HCT116 (cell line): ENCODE results near the gene CLPTM1L.

Source experiments
- POLR2A ChIP-seq: IDR thresholded peaks from 2 replicates; pipeline ENCODE4 v1.7.0; 2011; ENCODE audit warnings: borderline replicate concordance; ENCODE audit not compliant: insufficient read depth, insufficient read length; ENCODE audit errors: extremely low read depth
- POLR2AphosphoS5 ChIP-seq: IDR thresholded peaks from 2 replicates; pipeline ENCODE4 v1.6.1; 2011; ENCODE audit warnings: mild to moderate bottlenecking, low read depth, low read length, moderate library complexity
- SIN3A ChIP-seq: IDR thresholded peaks from 2 replicates; pipeline ENCODE4 v1.6.1; 2012; ENCODE audit warnings: low read depth
- SP1 ChIP-seq: IDR thresholded peaks from 2 replicates; pipeline ENCODE4 v1.6.1; 2012; ENCODE audit warnings: low read depth
- SRF ChIP-seq: IDR thresholded peaks from 2 replicates; pipeline ENCODE4 v1.6.1; 2012; ENCODE audit warnings: low read depth
- YY1 ChIP-seq: IDR thresholded peaks from 2 replicates; pipeline ENCODE4 v1.6.1; 2011; ENCODE audit warnings: low read length, low read depth, moderate library complexity, mild to moderate bottlenecking; ENCODE audit not compliant: insufficient replicate concordance; ENCODE audit errors: extremely low read depth
- TF ChIP-seq, protein P1 (sequence below), 3 experiments: fragments of 200-600 bp in 1 of 3; sonication (generic) in 1 of 3; IDR thresholded peaks in 2 of 3; conservative IDR thresholded peaks in 1 of 3; 2 replicates each; pipeline ENCODE4 v1.5.1; 2012 to 2017; ENCODE audit warnings: low read depth in 2 of 3, low read length in 2 of 3, antibody characterized with exemption in 1 of 3, borderline replicate concordance in 1 of 3, control low read depth in 1 of 3, mild to moderate bottlenecking in 1 of 3, mixed read lengths in 1 of 3, mixed run types in 1 of 3, moderate library complexity in 1 of 3; ENCODE audit not compliant: insufficient read depth in 1 of 3

DNA sequence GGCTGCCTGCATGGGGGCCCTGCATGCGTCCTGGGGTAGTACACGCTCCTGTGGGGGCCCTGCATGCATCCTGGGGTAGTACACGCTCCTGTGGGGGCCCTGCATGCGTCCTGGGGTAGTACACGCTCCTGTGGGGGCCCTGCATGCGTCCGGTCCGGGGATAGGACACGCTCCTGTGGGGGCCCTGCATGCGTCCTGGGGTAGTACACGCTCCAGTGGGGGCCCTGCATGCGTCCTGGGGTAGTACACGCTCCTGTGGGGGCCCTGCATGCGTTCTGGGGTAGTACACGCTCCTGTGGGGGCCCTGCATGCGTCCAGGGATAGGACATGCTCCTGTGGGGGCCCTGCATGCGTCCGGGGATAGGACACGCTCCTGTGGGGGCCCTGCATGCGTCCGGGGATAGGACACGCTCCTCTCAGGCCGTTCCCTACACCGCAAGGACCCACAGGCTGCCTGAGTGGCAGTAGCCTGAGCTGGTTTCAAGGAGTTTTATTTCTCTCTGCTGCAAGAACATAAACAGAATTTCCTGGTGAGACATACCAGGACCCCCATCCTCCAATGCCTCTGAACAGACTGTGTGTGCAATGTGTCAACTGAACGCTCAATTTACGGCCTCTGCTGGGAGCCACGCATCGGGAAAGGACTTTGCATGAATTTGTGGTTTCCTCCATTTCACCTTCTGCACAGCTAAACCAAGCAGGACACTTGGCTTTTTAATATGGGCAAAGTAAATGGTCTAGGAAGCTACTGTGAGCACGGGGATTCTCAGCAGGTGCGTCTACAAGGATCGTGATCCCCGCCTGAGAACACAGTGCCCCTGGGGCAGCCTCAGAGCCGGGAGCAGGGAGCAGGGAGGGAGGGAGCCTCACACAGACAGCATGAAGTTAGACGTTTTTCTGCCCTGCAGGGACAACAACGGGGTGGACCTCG, 48.9 kb upstream of the CLPTM1L start:
- TF ChIP-seq YY1 (no peak), SP1 (no peak), SIN3A (no peak), POLR2AphosphoS5 (no peak), SRF (no peak), POLR2A (no peak)
- TF ChIP-seq, protein P1, sequence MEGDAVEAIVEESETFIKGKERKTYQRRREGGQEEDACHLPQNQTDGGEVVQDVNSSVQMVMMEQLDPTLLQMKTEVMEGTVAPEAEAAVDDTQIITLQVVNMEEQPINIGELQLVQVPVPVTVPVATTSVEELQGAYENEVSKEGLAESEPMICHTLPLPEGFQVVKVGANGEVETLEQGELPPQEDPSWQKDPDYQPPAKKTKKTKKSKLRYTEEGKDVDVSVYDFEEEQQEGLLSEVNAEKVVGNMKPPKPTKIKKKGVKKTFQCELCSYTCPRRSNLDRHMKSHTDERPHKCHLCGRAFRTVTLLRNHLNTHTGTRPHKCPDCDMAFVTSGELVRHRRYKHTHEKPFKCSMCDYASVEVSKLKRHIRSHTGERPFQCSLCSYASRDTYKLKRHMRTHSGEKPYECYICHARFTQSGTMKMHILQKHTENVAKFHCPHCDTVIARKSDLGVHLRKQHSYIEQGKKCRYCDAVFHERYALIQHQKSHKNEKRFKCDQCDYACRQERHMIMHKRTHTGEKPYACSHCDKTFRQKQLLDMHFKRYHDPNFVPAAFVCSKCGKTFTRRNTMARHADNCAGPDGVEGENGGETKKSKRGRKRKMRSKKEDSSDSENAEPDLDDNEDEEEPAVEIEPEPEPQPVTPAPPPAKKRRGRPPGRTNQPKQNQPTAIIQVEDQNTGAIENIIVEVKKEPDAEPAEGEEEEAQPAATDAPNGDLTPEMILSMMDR (IDR thresholded peaks at IDR 0.05 in 2 of 3, conservative IDR thresholded peaks at IDR 0.05 in 1 of 3; ENCODE audit: borderline replicate concordance in 1 of 3, insufficient read depth in 1 of 3, low read depth in 2 of 3, low read length in 2 of 3), result no peak
